Activated CD8-positive, alpha-beta memory T cell treated with anti-CD3 and anti-CD28 coated beads, Interleukin-2, amount 50 U/mL, for 24 hours (primary cell): ENCODE measurements around the gene NOPCHAP1.
"Not testable (repeated sequence)": the region's sequence is repeated elsewhere in the genome, so short reads cannot be mapped to it uniquely, and the experiment has no call there.

ENCODE experiments used
- DNase-seq: peaks from one replicate; pipeline ENCODE4 v3.0.0-alpha.2; 2020; ENCODE audit errors: extremely low read depth

The NOPCHAP1 gene

GRCh38 chr12:104986022-104986941 is at the start of gene NOPCHAP1:
NOPCHAP1 (plus strand) TSS chr12:104986316; CDS start chr12:104986353, 37 bp downstream.
- DNase-seq = peak; percentile 74

- no peak for DNase-seq
Observed at GRCh38 chr12:104938371-104938770, 47.7 kb upstream of the NOPCHAP1 start.

- no peak for DNase-seq
Observed at GRCh38 chr12:104939089-104939488, 47.0 kb upstream of the NOPCHAP1 start.

GRCh38 chr12:104941454-104941853 is 44.7 kb upstream of the NOPCHAP1 start:
- DNase-seq = no peak

GRCh38 chr12:104942075-104942474 is 44.0 kb upstream of the NOPCHAP1 start:
- no peak for DNase-seq

GRCh38 chr12:104943401-104943800 is 42.7 kb upstream of the NOPCHAP1 start:
- not testable (repeated sequence) for DNase-seq

GRCh38 chr12:104944252-104944651 is 41.9 kb upstream of the NOPCHAP1 start:
- DNase-seq = no peak

GRCh38 chr12:104948716-104949115 is 37.4 kb upstream of the NOPCHAP1 start:
- not testable (repeated sequence) for DNase-seq

GRCh38 chr12:104951759-104952509 is 34.2 kb upstream of the NOPCHAP1 start:
- no peak for DNase-seq

GRCh38 chr12:104952816-104953215 is 33.3 kb upstream of the NOPCHAP1 start:
- no peak for DNase-seq

GRCh38 chr12:104953323-104953722 is 32.8 kb upstream of the NOPCHAP1 start:
- DNase-seq = no peak

- DNase-seq = no peak
Observed at GRCh38 chr12:104955703-104956102, 30.4 kb upstream of the NOPCHAP1 start.

GRCh38 chr12:104956870-104957718 is 29.0 kb upstream of the NOPCHAP1 start:
- DNase-seq = no peak

GRCh38 chr12:104957719-104958000 is 28.5 kb upstream of the NOPCHAP1 start:
- no peak for DNase-seq

- DNase-seq = peak; percentile 34
Observed at GRCh38 chr12:104958001-104958804, 27.9 kb upstream of the NOPCHAP1 start, which contains the start of gene SLC41A2. SLC41A2 (minus strand) TSS chr12:104958290; CDS start chr12:104928527, 29,763 bp downstream.

GRCh38 chr12:104958805-104959334 is 27.2 kb upstream of the NOPCHAP1 start:
- DNase-seq = no peak

- DNase-seq = no peak
Observed at GRCh38 chr12:104959335-104959841, 26.7 kb upstream of the NOPCHAP1 start.

GRCh38 chr12:104960464-104960863 is 25.7 kb upstream of the NOPCHAP1 start:
- no peak for DNase-seq

- DNase-seq = no peak
Observed at GRCh38 chr12:104963757-104964156, 22.4 kb upstream of the NOPCHAP1 start.

GRCh38 chr12:104964167-104964855 is 21.8 kb upstream of the NOPCHAP1 start:
- no peak for DNase-seq
